NCI-H748 treated with DMSO at 0.1 percent for 48 hours (cell line): ENCODE measurements around the gene NAA80.
A peak's percentile ranks its signal among the peaks of the same experiment; 100 is the strongest.

Experiments
- DNase-seq: peaks from one replicate; lab custom pipeline; 2025; lab: John Stamatoyannopoulos, UW

The NAA80 gene

DNA sequence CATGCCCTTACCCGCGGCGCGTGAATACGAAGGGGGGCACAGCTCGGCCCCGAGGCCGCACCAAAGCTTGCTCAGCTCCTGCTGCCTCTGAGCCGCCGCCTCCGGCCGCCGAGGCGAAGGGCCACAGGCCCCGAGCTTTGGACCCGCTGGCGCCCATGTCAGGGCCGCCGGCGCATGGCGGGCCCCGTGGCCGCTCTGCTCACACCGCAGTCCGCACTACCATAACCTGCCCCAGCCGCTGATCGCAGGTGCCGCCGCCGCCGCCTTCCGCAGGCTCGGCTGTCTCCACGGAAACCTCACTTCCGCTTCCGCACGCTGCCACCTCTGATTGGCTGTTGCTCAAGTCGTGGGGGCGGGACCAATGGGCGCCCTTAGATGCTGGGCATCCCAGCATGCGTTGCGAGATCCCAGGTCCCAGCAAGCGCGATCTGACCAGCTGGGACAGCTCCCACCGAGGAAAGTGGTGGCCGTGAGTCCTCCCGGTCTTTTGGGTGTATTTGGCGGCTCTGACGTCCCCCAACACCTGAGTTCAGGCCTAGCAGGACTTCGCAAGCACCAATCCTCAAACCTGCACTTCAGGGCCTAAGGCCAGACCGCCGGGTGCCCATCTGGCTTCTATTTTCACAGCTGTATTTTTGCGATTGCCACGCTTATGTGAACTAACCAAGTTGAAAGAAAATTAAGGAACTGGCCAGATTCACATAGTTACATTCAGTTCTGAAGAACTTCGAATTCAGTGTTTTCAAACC lies 28.9 kb upstream of the NAA80 start, which contains the start of gene TUSC2:
TSS of gene TUSC2 (minus strand) at position 281 of the 749 bp plus-strand sequence. CDS start at position 157, 124 bp downstream.
- peak; percentile 77 for DNase-seq

DNA sequence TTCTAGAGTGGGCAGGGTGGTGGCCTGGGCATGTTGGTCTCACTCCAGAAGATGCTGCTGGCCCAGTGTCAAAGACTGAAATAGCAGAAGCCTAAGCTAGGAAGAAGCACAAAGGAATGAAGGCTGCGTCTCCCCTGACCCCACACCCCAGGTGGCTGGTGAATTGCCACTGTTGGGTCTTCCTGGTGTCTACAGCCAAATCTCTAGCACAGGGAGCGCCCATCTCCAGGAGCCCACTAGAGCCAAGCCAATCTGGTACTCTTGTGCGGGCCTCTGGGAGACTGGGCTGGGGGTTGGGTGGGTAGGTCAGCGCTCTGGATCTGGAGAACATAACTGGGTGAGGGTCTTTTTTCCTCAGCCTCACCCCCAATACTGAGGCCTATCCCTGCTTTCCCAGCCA lies 27.9 kb upstream of the NAA80 start:
- no peak for DNase-seq

DNA sequence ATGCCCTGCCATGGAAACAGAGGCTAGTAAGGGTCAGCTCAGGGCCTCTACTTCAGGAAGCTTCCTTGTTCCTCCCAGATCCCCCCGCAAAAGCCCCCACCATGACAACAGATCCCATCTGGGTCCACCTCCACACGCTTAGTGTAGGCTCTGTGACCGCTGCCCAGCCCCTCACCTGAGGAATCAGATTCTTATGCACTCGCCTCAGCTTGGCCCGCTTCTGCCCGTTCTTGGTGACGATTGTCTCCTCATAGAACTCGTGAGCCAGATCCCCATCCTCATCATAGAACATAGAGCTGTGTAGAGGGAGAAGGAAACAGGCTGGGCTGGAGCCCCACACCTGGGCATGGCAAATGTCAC lies 27.0 kb upstream of the NAA80 start:
- DNase-seq: no peak

DNA sequence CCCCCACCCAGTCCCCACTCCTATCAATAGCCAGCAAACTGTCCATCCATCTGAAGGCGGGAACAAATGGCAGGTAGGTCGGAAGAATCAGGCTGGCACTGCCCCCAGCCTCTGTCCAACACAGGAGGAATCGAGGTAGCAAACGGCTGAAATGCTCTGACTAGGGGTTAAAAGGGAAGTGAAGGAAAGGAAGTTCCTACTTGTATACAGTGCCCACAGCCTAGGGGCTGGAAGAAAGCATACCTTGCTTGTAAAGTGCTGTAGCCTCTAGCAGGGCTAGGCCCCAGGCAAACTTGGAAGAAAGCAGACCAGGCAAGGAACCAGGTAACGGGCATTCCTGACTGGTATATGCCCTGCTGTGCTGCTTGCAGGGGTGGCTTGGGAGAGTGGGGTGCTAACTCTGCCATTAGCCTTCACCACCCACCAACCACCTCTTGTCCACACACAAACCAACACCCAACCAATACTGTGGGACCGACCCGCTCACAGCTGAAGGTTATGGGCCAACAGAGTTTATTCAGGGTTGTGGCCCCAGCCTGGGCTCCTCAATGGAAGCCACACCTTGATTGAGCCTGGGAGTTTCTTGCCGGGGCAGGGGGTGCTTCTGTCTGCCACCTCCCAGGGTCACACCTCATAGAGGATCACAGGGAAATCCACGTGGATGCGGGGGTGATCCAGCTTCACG lies 26.4 kb upstream of the NAA80 start:
- DNase-seq: no peak

DNA sequence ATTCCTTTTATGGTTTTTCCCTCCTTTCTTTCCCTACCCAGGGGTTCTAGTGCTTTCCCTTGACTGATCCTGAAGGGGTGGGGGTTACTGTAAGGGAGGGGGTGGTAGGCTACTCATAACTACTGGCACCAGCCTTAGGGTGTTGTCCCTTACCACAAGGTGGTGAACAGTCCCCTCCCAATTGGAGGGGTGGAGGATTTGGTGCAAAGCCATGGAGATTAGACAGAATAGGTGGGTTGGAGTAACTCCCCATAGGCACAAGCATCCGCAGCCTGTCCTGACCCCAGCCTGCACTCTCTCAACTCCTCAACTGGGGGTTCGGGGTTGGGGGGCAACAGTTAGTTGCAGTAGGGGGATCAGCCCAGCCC lies 25.9 kb upstream of the NAA80 start:
- no peak for DNase-seq

DNA sequence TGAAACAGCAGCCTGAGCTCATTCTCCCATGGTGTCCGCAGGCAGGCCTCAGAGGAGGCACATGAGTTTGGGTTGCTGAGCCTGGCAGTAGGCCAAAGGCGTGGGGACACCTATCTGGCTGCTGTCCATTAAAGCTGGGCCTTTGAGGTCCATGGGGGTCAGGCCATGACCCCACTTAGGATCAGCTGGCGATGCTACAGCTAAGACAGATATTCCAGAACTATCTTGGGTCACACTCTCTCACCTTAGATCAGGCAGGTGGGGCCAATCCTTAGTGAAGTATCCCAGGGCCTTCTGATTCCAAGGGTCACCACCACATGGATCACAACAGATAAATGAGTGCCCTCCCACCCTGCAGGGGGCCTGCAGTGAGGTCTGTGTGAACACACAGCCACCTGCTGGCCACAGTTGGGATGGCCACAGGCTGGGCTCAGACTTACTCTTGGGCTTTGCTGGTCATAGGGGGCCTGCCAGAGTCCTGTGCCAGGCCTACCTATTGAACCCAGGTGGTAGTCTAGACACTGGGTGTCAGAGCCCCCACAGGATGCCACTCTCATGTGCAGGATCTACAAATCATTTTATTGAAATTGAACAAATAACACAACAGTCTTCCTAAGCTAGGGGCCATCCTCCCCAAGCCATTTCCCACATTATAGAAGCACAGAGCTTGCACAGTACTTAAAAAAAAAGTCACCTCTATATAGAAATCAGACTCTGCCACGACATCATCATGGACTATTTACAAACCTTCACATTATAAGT lies 25.3 kb upstream of the NAA80 start:
- peak; percentile 11 for DNase-seq

DNA sequence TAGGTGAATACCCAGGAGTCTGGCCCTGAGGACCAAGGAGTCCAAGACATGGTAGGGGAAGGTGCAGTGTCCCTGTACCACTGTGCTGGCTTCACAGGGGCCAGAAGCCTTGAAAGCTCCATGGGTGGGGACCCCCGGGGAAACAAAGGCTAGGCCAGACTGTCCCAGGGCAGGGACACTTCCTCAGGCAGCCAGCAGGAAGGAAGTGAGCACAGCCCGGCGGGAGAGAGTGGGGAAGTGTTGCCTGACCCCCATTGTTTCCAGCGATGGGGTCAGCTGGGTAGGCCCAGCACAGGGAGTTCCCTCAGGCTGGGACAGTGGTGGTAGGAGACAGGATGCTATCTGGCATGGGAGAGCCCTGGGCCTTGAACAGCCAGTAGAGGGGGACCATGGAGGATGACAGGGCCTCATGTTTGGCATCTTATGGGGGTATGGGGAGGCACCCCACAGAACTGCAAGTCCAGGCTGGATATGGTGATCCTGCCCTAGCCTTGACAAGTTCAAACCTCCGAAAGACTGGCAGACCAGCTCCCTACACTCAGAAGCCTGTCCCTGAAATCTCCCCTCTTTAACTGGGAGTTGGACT lies 24.5 kb upstream of the NAA80 start:
- no peak for DNase-seq

DNA sequence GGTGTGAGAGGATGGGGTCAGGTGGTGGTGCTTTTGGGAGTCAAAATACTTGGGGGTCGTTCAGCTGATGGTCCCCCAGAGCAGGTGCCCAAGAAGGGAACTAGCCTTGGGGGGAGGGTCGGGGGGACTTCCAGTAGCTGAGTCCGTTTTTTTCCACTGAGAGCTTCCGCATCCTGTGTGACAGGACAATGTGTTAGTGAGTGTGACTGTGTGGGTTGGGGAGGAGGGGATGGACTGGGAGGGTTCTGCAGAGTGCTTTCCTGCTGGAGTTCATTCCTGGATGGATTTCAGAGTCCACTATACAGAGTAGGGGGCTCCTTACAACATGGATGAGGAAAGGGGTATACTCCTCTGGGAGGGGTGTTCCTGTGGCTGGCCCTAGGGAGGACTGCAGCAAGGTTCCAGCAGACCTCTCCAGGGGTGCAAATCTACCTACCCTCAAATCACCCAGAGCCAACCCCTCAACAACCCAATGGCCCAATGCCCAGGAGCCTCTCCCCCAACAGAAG lies 23.9 kb upstream of the NAA80 start:
- DNase-seq: no peak

DNA sequence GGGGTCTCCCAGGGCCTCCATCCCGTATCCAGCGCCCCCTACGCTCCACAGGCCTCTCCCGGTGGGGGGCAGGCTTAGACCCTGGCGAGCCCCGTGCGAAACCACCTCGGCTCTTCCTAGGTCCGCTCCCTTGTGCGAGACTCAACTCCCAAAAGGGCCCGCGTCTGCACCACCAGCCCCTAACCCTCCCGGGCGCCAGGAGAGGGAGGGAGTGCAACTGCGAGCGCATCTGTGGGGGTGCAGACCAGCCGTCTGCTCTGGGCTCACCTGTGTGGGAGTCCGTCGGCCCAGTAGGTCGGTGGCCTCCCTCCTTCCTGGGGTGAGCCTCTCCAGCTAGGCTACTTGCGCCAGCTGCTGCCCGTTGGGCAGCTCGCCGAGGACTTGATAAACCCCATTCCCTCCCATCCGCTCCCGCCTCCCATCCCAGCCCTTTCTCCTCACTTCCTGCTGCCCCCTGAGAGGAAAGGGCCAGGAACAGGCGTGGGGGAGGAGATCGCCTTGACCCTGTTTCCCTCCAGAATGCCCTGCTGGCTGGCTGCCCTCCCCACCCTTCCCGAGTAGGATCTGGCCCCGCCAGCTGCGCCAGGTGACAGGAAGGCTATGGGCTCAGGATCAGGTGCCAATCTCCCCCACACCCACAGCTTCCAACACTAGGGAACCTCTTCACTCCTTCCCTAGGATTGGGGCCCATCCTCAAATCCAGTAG lies 23.3 kb upstream of the NAA80 start, which contains the start of gene HYAL2:
TSS of gene HYAL2 (minus strand) at position 360 of the 706 bp plus-strand sequence. CDS start 2,256 bp downstream, outside the sequence.
- DNase-seq: no peak

DNA sequence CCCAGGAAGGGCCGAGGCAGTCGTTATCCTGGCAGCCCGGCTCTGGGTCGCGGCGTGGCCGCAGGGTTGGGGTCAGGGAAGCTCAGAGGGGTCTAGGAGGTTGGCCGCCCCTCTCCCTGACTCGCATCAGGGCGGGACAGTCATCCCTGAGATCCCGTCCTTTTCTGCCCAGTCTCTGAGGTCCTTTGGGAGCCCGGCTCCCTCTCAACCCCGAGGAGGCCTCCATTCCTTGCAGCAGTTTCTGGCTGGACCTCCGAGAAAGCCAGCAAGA lies 22.8 kb upstream of the NAA80 start:
- DNase-seq: no peak

DNA sequence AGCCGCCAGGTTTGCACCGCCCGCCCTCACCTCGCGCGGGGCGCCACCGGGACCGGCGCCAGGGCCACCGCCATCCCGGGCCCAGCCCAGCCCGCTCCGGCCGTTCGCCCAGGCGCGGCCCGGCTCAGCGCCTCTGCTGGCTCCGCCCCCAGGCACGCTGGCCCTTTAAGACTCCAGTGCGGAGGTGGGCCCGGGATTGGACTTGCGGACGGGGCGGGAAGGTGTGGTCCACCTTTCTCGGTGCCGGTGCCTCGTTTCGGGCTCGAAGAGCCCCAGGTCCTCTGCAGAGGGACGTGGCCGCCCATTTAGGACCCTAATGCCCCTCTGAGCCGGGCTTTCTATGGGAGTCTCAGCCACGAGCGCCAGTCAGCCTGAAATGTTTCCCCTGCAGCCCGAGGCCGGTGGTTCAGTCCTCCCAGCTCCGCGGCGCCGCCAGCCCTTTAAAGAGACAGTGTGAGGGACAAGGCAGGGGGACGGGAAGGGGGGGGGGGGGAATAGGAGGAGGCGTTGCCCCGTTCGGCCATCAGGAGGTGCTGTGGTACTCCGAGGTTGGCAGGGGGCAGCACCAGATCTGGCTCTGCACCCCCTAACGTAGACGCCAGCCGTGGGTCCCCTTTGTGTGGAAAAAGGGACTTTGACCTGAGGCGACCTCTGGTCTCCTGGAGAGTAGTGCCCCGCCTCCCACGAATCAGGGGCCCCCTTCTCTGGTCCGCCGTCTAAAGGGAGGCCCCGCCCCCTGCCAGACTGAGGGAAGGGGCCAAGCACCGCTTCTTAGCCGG lies 22.3 kb upstream of the NAA80 start:
- peak; percentile 73 for DNase-seq

DNA sequence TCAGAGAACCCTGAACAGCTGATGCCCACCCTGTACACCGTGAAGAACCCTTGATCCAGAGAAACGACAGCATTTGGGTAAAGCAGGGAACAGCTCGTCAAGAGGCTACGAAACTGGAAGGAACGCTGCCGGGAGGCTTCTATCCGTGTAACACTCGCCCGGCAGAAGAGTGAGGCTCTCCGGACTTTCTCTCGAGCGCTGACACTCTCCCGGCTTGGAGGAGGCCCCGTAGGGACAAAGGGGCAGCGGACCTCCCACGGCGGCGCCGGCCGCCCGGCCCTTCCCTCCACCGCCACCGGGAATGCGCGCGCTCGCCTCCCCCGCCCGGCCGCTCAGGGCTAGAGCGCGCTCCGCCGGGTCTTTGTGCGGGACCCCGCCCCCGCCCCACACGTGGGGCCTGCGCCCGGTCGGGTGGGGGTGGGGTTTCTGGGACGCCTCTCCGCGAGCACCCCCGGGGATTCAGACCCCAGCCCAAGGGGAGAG lies 21.7 kb upstream of the NAA80 start:
- peak; percentile 20 for DNase-seq

DNA sequence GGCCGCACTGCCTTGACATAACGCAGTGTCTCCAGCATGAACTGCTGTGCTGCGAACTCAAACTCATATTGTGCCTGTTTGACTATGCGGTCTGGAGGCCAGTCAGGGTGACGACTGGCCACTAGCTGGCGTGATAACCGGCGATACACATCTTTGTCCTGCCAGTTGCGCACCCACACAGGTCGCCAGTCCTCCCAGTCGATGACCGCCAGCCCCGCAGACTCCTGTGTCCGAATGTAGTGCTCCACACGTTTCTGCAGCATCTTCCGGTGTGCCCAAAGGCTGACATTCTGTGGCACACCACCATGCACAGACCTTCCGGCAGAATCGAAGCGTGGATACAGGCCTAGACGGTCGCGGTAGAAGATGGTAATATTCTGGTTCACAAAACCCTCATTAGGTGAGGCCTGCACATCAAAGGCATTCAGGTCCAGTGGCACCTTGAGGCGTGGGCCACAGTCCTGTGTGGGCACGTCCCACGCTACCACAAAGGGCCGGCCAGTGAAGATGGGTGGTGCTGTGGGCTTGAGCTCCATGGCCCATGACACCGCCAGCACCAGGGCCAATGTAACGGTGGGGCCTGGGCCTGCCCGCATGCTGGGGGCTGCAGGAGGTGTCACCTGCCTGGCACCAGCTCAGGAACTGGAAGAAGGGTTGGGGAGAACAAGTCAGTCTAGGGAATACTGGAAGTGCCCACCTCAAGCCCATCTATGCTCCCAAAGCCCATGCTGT lies 20.9 kb upstream of the NAA80 start:
- no peak for DNase-seq

DNA sequence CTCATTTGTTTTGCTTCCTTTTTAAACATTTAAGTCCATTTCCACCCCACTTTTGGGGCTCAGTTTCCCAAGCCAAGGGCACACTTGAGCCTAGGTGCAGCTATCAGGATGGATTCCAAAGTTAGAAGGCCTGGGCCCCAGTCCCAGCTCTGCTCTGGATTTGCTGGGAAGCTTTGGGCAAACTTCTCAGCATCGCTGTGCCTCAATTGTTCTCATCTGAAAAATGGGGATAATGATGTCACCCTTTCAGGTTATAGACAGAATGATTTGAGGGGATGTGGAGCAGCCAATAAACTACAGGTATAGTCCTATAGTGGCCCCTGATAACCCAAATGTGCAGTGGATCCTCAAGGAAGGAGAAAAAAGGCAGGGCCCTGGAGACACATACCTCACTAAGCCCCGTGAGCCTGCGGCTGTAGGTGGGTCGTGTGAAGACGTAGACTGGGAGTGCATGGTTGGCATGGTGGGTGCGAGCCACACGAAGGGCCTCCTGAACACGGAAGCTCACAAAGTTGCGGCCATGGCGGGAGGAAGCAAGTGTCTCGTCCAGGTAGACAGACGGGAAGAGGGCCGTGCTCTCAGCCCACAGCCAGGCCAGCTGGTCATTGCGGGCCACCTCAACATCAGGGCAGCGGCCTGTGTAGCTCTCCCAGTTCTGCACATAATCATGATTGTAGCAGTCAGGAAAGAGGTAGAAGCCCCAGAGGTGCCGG lies 20.1 kb upstream of the NAA80 start:
- DNase-seq: no peak

DNA sequence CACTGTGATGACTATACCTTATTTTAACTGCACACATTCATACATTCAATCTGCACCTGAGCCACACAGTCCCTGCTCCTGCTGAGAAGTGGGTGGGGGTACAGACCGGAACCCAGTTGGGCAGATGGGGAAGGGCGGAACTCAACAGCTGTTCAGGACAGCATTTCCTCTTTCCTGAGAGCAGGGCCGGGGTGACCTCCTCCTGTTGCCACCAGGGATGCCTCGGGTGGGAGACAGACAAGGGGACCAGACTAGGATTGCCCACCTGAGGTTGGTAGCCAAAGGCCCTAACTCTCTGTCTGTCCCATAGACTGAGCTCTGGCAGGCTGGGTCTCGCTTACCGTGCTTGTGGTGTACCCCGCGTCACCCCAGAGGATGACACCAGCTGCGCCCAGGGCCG lies 19.4 kb upstream of the NAA80 start:
- no peak for DNase-seq

DNA sequence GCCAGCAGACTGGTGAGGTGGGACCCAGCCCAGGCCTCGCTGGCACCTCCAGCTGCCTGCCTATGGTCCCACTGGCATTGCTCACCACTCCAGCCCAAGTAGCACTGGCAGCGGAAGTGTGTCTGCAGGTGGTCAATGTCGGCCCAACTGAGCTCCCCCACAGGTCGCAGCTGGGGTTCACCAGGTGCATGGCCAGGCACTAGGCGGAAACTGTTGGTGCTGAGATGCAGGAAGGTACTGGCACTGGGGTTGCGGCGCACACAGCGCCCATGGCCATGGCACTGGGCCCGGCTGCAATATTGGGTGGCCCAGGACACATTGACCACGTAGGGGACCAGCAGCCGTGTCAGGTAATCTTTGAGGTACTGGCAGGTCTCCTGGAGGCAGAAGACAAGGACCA lies 19.0 kb upstream of the NAA80 start:
- no peak for DNase-seq

DNA sequence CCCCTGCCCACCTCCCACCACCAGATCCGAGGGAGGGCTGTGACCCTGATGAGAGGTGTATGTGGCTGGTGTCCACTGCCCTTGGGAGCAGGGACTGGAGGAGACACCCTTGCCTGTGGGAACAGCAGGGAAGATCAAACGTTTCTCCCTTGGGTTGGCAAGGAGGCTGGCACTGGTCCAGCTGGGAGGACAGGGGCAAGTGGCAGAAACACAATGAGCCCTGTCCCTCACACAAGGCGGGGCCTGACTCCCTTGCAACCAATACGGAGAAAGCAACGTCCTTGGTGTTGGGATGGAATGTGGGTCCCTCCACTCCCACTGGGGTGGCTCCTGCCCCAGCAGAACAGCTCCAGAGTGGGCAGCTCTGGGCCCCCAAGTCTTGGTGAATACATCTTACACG lies 18.1 kb upstream of the NAA80 start:
- no peak for DNase-seq

DNA sequence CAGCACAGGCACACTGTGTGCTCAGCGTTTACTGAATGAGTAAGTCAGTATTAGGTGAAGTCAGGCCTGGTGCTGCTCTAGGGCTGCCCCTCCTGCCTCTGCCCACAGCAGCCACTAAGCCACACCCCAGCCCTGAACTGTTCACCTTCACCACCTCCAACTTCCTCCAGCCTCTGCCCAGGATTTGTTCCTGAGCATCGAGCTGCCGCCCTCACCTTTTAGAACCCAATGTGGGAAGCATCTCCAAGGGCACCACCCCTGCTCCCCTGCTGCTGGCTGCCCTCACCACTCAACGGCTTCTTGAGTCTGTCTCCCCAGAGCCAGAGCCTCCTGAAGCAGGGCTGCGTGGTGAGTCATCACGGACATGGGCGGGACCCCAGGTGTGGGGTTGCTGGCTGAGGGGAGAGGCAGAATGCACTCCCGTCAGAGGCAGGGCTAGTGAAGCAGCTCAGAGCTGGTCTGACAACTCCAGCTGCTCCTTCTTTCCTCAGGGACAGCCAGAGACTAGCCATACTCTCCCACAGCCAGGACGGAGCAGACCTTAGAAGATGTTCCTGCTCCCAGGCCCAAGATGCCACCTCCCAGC lies 17.5 kb upstream of the NAA80 start:
- DNase-seq: no peak

DNA sequence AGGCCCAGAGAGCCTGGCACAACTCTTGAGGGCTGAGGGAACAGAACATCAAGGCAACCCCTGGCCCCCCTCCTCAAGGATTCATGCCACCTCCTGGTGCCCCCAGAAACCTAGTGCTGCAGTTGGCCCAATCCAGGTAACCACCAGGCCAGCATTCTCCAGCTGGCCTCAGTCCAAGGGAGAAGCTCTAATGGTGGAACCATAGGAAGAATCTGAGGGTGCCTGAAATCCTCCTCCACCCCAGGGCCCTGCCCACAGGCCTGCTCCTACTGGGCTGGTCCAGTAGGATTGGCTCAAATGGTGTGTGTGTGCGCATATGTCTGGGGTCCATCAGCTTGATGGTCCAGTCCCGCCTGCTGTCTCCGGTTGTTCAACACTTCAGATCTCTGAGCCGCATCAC lies 15.6 kb upstream of the NAA80 start:
- no peak for DNase-seq
